HEK293 (cell line): ENCODE measurements around the gene ZNF587B.

Experiments
- FEZF1 ChIP-seq: fragments of 450-650 bp; formaldehyde crosslinking; IDR thresholded peaks from 2 replicates; pipeline ENCODE4 v1.5.1; 2016; ENCODE audit warnings: missing biosample characterization, missing genetic modification characterization
- KLF9 ChIP-seq: fragments of 450-650 bp; formaldehyde crosslinking; IDR thresholded peaks from 2 replicates; pipeline ENCODE4 v1.5.1; 2016; ENCODE audit warnings: missing biosample characterization, missing genetic modification characterization, low read depth
- MYNN ChIP-seq: fragments of 450-650 bp; formaldehyde crosslinking; IDR thresholded peaks from 2 replicates; pipeline ENCODE4 v1.5.1; 2016; ENCODE audit warnings: missing biosample characterization, missing genetic modification characterization, borderline replicate concordance
- SALL2 ChIP-seq: fragments of 450-650 bp; formaldehyde crosslinking; IDR thresholded peaks from 2 replicates; pipeline ENCODE4 v1.5.0; 2017; ENCODE audit warnings: missing biosample characterization, mild to moderate bottlenecking, missing genetic modification characterization, borderline replicate concordance
- SP3 ChIP-seq: fragments of 450-650 bp; formaldehyde crosslinking; IDR thresholded peaks from 2 replicates; pipeline ENCODE4 v1.5.1; 2016; ENCODE audit warnings: missing biosample characterization, missing genetic modification characterization
- ZEB2 ChIP-seq: fragments of 450-650 bp; formaldehyde crosslinking; IDR thresholded peaks from 2 replicates; pipeline ENCODE4 v1.5.1; 2016; ENCODE audit warnings: missing biosample characterization, missing genetic modification characterization
- ZFP3 ChIP-seq: fragments of 450-650 bp; formaldehyde crosslinking; IDR thresholded peaks from 2 replicates; pipeline ENCODE4 v1.5.1; 2016; ENCODE audit warnings: low read depth, missing biosample characterization, missing genetic modification characterization
- ZFP37 ChIP-seq: fragments of 450-650 bp; formaldehyde crosslinking; IDR thresholded peaks from 2 replicates; pipeline ENCODE4 v1.5.1; 2016; ENCODE audit warnings: missing biosample characterization, missing genetic modification characterization
- ZNF138 ChIP-seq: fragments of 450-650 bp; formaldehyde crosslinking; IDR thresholded peaks from 2 replicates; pipeline ENCODE4 v1.5.1; 2016; ENCODE audit warnings: missing biosample characterization, missing genetic modification characterization, borderline replicate concordance
- ZNF2 ChIP-seq: fragments of 450-650 bp; formaldehyde crosslinking; IDR thresholded peaks from 2 replicates; pipeline ENCODE4 v1.5.1; 2016; ENCODE audit warnings: missing biosample characterization, missing genetic modification characterization
- ZNF221 ChIP-seq: fragments of 450-650 bp; formaldehyde crosslinking; IDR thresholded peaks from 2 replicates; pipeline ENCODE4 v1.5.1; 2017; ENCODE audit warnings: missing biosample characterization, missing genetic modification characterization, borderline replicate concordance
- ZNF239 ChIP-seq: fragments of 450-650 bp; formaldehyde crosslinking; IDR thresholded peaks from 2 replicates; pipeline ENCODE4 v1.5.1; 2016; ENCODE audit warnings: missing biosample characterization, missing genetic modification characterization
- ZNF302 ChIP-seq: fragments of 450-650 bp; formaldehyde crosslinking; IDR thresholded peaks from 2 replicates; pipeline ENCODE4 v1.5.1; 2016; ENCODE audit warnings: missing biosample characterization, missing genetic modification characterization, low read depth
- ZNF311 ChIP-seq: fragments of 450-650 bp; formaldehyde crosslinking; IDR thresholded peaks from 2 replicates; pipeline ENCODE4 v1.5.1; 2017; ENCODE audit warnings: missing biosample characterization, missing genetic modification characterization, borderline replicate concordance
- ZNF335 ChIP-seq: fragments of 450-650 bp; formaldehyde crosslinking; conservative IDR thresholded peaks from 2 replicates; pipeline ENCODE4 v1.5.1; 2016; ENCODE audit warnings: missing biosample characterization, missing genetic modification characterization
- ZNF404 ChIP-seq: fragments of 450-650 bp; formaldehyde crosslinking; IDR thresholded peaks from 2 replicates; pipeline ENCODE4 v1.5.1; 2017; ENCODE audit warnings: missing biosample characterization, missing genetic modification characterization
- ZNF501 ChIP-seq: fragments of 450-650 bp; formaldehyde crosslinking; IDR thresholded peaks from 2 replicates; pipeline ENCODE4 v1.5.1; 2016; ENCODE audit warnings: missing biosample characterization, missing genetic modification characterization
- ZNF549 ChIP-seq: fragments of 450-650 bp; IDR thresholded peaks from 2 replicates; pipeline ENCODE4 v1.5.1; 2018; ENCODE audit warnings: missing biosample characterization, missing genetic modification characterization, mild to moderate bottlenecking, inconsistent platforms, moderate library complexity
- ZNF558 ChIP-seq: fragments of 450-650 bp; formaldehyde crosslinking; IDR thresholded peaks from 2 replicates; pipeline ENCODE4 v1.5.1; 2016; ENCODE audit warnings: missing biosample characterization, missing genetic modification characterization
- ZNF623 ChIP-seq: fragments of 450-650 bp; formaldehyde crosslinking; IDR thresholded peaks from 2 replicates; pipeline ENCODE4 v1.5.1; 2016; ENCODE audit warnings: missing biosample characterization, missing genetic modification characterization
- ZNF626 ChIP-seq: fragments of 450-650 bp; sonication (Bioruptor Pico); formaldehyde crosslinking; IDR thresholded peaks from 2 replicates; pipeline ENCODE4 v1.5.1; 2018; ENCODE audit warnings: missing biosample characterization, missing genetic modification characterization, inconsistent platforms
- ZNF629 ChIP-seq: fragments of 450-650 bp; formaldehyde crosslinking; IDR thresholded peaks from 2 replicates; pipeline ENCODE4 v1.5.1; 2017; ENCODE audit warnings: missing biosample characterization, missing genetic modification characterization
- ZNF660 ChIP-seq: fragments of 450-650 bp; IDR thresholded peaks from 2 replicates; pipeline ENCODE4 v1.5.1; 2018; ENCODE audit warnings: missing biosample characterization, mild to moderate bottlenecking, missing genetic modification characterization
- ZNF747 ChIP-seq: fragments of 450-650 bp; formaldehyde crosslinking; IDR thresholded peaks from 2 replicates; pipeline ENCODE4 v1.5.1; 2016; ENCODE audit warnings: missing biosample characterization, missing genetic modification characterization
- ZNF768 ChIP-seq: fragments of 450-650 bp; formaldehyde crosslinking; IDR thresholded peaks from 2 replicates; pipeline ENCODE4 v1.5.1; 2018; ENCODE audit warnings: missing biosample characterization, mild to moderate bottlenecking, missing genetic modification characterization
- ZNF785 ChIP-seq: fragments of 450-650 bp; formaldehyde crosslinking; IDR thresholded peaks from 2 replicates; pipeline ENCODE4 v1.5.1; 2016; ENCODE audit warnings: missing biosample characterization, missing genetic modification characterization
- ZNF843 ChIP-seq: fragments of 450-650 bp; formaldehyde crosslinking; IDR thresholded peaks from 2 replicates; pipeline ENCODE4 v1.5.1; 2016; ENCODE audit warnings: missing biosample characterization, missing genetic modification characterization
- TF ChIP-seq, protein P1 (sequence below): fragments of 450-650 bp; formaldehyde crosslinking; IDR thresholded peaks from 2 replicates; pipeline ENCODE4 v1.5.1; 2017; ENCODE audit warnings: missing biosample characterization, missing genetic modification characterization
- TF ChIP-seq, protein P2 (sequence below): IDR thresholded peaks from 2 replicates; pipeline ENCODE4 v1.6.1; 2011; ENCODE audit warnings: mild to moderate bottlenecking, low read depth, low read length, borderline replicate concordance
- TF ChIP-seq, protein P3 (sequence below): fragments of 450-650 bp; formaldehyde crosslinking; IDR thresholded peaks from 2 replicates; pipeline ENCODE4 v1.5.1; 2016; ENCODE audit warnings: missing biosample characterization, missing genetic modification characterization
- TF ChIP-seq, protein P4 (sequence below): fragments of 450-650 bp; formaldehyde crosslinking; IDR thresholded peaks from 2 replicates; pipeline ENCODE4 v1.5.1; 2016; ENCODE audit warnings: missing biosample characterization, missing genetic modification characterization, borderline replicate concordance
- TF ChIP-seq, protein P5 (sequence below): fragments of 450-650 bp; formaldehyde crosslinking; IDR thresholded peaks from 2 replicates; pipeline ENCODE4 v1.5.1; 2016; ENCODE audit warnings: missing biosample characterization, missing genetic modification characterization
- TF ChIP-seq, protein P6 (sequence below): fragments of 450-650 bp; formaldehyde crosslinking; IDR thresholded peaks from 2 replicates; pipeline ENCODE4 v1.5.1; 2016; ENCODE audit warnings: missing biosample characterization, missing genetic modification characterization

ZNF587B gene

DNA sequence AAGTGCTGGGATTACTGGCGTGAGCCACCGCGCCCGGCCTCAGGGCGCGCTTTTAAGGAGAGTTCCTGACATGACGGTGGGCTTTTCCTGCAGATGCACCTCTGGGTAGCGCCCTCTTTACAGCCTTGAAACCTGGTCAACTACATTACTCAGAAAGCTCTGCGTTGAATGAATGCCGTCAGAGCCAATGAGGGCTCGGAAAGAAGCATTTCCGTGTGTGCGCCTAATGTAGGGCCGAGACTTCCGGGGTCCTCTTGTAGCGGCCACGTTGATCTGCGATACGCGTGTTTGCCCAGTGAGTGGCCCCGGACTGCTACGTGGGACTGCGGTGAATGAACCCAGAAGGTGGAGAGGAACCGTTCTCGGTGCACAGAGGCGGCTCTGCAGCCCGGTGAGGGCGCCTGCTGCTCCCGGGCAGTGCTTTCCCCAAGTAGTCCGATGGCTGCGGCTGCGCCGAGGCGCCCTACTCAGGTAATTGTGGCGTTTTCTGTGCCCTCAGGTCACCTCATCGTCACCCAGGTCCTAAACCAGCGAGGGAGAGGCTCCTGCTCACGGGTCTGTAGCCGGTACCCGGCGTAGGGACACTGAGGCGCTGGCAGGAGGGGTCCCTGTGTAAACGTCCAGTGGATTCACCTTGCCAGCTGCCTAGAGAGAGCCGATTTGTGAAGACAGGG is 10.5 kb upstream of the ZNF587B start (continued):
- TF ChIP-seq, protein P1, sequence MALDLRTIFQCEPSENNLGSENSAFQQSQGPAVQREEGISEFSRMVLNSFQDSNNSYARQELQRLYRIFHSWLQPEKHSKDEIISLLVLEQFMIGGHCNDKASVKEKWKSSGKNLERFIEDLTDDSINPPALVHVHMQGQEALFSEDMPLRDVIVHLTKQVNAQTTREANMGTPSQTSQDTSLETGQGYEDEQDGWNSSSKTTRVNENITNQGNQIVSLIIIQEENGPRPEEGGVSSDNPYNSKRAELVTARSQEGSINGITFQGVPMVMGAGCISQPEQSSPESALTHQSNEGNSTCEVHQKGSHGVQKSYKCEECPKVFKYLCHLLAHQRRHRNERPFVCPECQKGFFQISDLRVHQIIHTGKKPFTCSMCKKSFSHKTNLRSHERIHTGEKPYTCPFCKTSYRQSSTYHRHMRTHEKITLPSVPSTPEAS (tag by site-specific recombination): peak; percentile 78
- TF ChIP-seq ZNF785 (tag by site-specific recombination) (no peak), ZNF404 (tag by site-specific recombination) (no peak), SP3 (tag by site-specific recombination) (0 out of 2 replicates have a peak, but pooled peaks have one; percentile 13), ZNF501 (tag by site-specific recombination) (peak; percentile 52; the same call in 1 of the 2 replicates), ZNF629 (peak; percentile 42; the same call in 1 of the 2 replicates), ZNF549 (tag by site-specific recombination) (no peak), ZNF138 (tag by site-specific recombination) (no peak), ZFP37 (peak; percentile 31; the same call in 1 of the 2 replicates), ZNF843 (tag by site-specific recombination) (no peak), ZNF302 (tag by site-specific recombination) (no peak), ZNF623 (no peak), ZNF221 (tag by site-specific recombination) (no peak), ZNF558 (tag by site-specific recombination) (no peak), ZNF239 (tag by site-specific recombination) (no peak), ZNF335 (tag by site-specific recombination) (peak; percentile 98), FEZF1 (tag by site-specific recombination) (no peak), ZNF747 (tag by site-specific recombination) (no peak), ZNF626 (tag by site-specific recombination) (no peak), ZNF2 (tag by site-specific recombination) (peak; percentile 21; the same call in 1 of the 2 replicates), KLF9 (tag by site-specific recombination) (no peak; the same call in 1 of the 2 replicates), ZNF311 (tag by site-specific recombination) (no peak), ZFP3 (tag by site-specific recombination) (no peak), ZNF768 (no peak), SALL2 (tag by site-specific recombination) (no peak), MYNN (no peak), ZNF660 (tag by site-specific recombination) (peak; percentile 80), ZEB2 (0 out of 2 replicates have a peak, but pooled peaks have one; percentile 41)
- TF ChIP-seq, protein P2, sequence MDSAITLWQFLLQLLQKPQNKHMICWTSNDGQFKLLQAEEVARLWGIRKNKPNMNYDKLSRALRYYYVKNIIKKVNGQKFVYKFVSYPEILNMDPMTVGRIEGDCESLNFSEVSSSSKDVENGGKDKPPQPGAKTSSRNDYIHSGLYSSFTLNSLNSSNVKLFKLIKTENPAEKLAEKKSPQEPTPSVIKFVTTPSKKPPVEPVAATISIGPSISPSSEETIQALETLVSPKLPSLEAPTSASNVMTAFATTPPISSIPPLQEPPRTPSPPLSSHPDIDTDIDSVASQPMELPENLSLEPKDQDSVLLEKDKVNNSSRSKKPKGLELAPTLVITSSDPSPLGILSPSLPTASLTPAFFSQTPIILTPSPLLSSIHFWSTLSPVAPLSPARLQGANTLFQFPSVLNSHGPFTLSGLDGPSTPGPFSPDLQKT: no peak
- TF ChIP-seq, protein P3, sequence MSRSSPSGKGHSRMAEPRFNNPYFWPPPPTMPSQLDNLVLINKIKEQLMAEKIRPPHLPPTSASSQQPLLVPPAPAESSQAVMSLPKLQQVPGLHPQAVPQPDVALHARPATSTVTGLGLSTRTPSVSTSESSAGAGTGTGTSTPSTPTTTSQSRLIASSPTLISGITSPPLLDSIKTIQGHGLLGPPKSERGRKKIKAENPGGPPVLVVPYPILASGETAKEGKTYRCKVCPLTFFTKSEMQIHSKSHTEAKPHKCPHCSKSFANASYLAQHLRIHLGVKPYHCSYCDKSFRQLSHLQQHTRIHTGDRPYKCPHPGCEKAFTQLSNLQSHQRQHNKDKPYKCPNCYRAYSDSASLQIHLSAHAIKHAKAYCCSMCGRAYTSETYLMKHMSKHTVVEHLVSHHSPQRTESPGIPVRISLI (tag by site-specific recombination): no peak
- TF ChIP-seq, protein P4, sequence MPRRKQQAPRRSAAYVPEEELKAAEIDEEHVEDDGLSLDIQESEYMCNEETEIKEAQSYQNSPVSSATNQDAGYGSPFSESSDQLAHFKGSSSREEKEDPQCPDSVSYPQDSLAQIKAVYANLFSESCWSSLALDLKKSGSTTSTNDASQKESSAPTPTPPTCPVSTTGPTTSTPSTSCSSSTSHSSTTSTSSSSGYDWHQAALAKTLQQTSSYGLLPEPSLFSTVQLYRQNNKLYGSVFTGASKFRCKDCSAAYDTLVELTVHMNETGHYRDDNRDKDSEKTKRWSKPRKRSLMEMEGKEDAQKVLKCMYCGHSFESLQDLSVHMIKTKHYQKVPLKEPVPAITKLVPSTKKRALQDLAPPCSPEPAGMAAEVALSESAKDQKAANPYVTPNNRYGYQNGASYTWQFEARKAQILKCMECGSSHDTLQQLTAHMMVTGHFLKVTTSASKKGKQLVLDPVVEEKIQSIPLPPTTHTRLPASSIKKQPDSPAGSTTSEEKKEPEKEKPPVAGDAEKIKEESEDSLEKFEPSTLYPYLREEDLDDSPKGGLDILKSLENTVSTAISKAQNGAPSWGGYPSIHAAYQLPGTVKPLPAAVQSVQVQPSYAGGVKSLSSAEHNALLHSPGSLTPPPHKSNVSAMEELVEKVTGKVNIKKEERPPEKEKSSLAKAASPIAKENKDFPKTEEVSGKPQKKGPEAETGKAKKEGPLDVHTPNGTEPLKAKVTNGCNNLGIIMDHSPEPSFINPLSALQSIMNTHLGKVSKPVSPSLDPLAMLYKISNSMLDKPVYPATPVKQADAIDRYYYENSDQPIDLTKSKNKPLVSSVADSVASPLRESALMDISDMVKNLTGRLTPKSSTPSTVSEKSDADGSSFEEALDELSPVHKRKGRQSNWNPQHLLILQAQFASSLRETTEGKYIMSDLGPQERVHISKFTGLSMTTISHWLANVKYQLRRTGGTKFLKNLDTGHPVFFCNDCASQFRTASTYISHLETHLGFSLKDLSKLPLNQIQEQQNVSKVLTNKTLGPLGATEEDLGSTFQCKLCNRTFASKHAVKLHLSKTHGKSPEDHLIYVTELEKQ (tag by site-specific recombination): no peak
- TF ChIP-seq, protein P5, sequence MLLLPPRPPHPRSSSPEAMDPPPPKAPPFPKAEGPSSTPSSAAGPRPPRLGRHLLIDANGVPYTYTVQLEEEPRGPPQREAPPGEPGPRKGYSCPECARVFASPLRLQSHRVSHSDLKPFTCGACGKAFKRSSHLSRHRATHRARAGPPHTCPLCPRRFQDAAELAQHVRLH (tag by site-specific recombination): peak; percentile 61; the same call in 1 of the 2 replicates
- TF ChIP-seq, protein P6, sequence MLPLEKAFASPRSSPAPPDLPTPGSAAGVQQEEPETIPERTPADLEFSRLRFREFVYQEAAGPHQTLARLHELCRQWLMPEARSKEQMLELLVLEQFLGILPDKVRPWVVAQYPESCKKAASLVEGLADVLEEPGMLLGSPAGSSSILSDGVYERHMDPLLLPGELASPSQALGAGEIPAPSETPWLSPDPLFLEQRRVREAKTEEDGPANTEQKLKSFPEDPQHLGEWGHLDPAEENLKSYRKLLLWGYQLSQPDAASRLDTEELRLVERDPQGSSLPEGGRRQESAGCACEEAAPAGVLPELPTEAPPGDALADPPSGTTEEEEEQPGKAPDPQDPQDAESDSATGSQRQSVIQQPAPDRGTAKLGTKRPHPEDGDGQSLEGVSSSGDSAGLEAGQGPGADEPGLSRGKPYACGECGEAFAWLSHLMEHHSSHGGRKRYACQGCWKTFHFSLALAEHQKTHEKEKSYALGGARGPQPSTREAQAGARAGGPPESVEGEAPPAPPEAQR (tag by site-specific recombination): no peak
